PC-9 (cell line): ENCODE data around the gene KIF11.

Experiments
- CTCF ChIP-seq: fragments of 200-600 bp; sonication (generic); conservative IDR thresholded peaks from 2 replicates; pipeline ENCODE4 v1.6.1; 2017; ENCODE audit warnings: mixed run types, antibody characterized with exemption, mild to moderate bottlenecking, moderate library complexity
- EZH2 ChIP-seq: fragments of 200-600 bp; sonication (generic); IDR thresholded peaks from 2 replicates; pipeline ENCODE4 v1.8.0; 2017; ENCODE audit warnings: antibody characterized with exemption, low read depth

DNA sequence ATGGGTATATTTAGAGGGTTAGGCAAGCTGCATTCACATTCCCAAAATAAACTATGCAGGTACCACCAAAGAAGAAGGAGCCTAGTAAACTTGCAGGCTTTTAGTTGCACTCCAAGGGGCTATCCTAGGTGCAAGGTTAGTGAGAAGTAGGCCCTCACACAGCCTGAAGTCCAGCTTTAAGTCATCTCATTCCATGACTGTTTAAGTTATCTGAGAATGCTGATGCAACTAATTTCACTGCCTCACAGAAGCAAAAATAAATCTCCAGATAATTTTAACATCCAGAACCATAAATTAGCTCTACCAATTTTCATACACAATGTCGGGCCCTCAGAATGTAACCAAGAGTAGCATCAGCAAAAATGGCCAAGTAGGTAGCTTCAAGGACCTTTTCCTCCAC lies 62.5 kb downstream of the KIF11 start:
- no peak for TF ChIP-seq CTCF
- no peak for TF ChIP-seq EZH2
